SK-N-SH treated with all-trans-retinoic acid at 6 μM for 48 hours (cell line): ENCODE results near the gene ATP5F1E.
A peak's percentile ranks its signal among the peaks of the same experiment; 100 is the strongest.

ENCODE experiments used
- ARNTL ChIP-seq: fragments of 450-650 bp; formaldehyde crosslinking; IDR thresholded peaks from 2 replicates; pipeline ENCODE4 v1.5.0; 2020; ENCODE audit warnings: low read depth, mild to moderate bottlenecking, moderate library complexity, borderline replicate concordance
- OSR1 ChIP-seq: fragments of 250-450 bp; sonication (Bioruptor Pico); IDR thresholded peaks from 2 replicates; pipeline ENCODE4 v1.8.0; 2022; ENCODE audit warnings: moderate library complexity, mild to moderate bottlenecking, inconsistent platforms
- RARB ChIP-seq: fragments of 250-450 bp; sonication (Bioruptor Pico); IDR thresholded peaks from 2 replicates; pipeline ENCODE4 v1.8.0; 2021; ENCODE audit warnings: mild to moderate bottlenecking, moderate library complexity
- ZNF70 ChIP-seq: fragments of 450-650 bp; formaldehyde crosslinking; IDR thresholded peaks from 2 replicates; pipeline ENCODE4 v1.5.0; 2020; ENCODE audit warnings: mild to moderate bottlenecking, moderate library complexity
- ZNF8 ChIP-seq: fragments of 450-650 bp; formaldehyde crosslinking; IDR thresholded peaks from 2 replicates; pipeline ENCODE4 v1.5.0; 2020; ENCODE audit warnings: mild to moderate bottlenecking, moderate library complexity
- TF ChIP-seq, protein P1 (sequence below): fragments of 250-450 bp; sonication (Bioruptor Pico); IDR thresholded peaks from 2 replicates; pipeline ENCODE4 v1.5.1; 2020; ENCODE audit warnings: low read depth, mild to moderate bottlenecking, moderate library complexity

DNA sequence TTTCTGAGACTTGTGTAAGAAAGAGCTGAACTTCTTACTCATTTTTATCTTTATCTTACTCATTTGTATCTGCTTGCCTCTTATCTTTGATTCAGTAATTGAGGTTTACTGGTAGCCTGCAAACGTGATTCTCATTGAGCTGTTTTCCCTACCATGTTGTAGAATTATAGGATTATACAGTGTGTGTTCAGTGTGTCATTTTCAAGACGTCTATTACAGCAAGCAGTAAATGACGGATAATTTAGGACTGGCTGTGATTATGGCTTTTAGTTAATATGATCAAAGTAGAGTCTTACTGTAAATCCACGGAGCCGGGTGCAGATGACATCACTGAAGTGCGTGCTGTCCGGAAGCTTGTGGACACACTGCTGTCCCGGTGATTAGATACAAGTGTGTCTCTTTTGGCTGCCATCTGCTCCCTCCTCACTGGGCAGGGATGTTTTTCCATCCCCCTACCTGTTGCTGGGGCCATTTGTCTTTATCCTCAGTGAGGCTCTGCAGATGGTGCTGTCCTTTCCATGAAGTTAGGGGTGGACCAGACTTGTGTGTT, 45.1 kb downstream of the ATP5F1E start:
- TF ChIP-seq ZNF8 (CRISPR knock-in tag) (no peak), RARB (CRISPR knock-in tag) (no peak), OSR1 (no peak), ZNF70 (no peak), ARNTL (CRISPR knock-in tag) (no peak)
- TF ChIP-seq, protein P1, sequence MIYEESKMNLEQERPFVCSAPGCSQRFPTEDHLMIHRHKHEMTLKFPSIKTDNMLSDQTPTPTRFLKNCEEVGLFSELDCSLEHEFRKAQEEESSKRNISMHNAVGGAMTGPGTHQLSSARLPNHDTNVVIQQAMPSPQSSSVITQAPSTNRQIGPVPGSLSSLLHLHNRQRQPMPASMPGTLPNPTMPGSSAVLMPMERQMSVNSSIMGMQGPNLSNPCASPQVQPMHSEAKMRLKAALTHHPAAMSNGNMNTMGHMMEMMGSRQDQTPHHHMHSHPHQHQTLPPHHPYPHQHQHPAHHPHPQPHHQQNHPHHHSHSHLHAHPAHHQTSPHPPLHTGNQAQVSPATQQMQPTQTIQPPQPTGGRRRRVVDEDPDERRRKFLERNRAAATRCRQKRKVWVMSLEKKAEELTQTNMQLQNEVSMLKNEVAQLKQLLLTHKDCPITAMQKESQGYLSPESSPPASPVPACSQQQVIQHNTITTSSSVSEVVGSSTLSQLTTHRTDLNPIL (CRISPR knock-in tag): 0 out of 2 replicates have a peak, but pooled peaks have one; percentile 48
